HCT116 (cell line): ENCODE data around the gene SSTR3. TPM values are rescaled to one million over a fixed set of nuclear protein-coding genes. Genes with fewer than 3 reads are reported as not detected.

Experiments used
- ATAC-seq: fragments of 200-7000 bp; cut with Tn5 transposase; 2 replicates; pipeline ENCODE4 v1.9.1; 2020; ENCODE audit warnings: mild to moderate bottlenecking, moderate library complexity
- BruUV-seq: library from RNA; stranded (reverse); fragments of 400-500 nt; replicated peaks from 2 replicates; lab custom pipeline; 2021; lab: Mats Ljungman, UMichigan
- CTCF ChIA-PET: fragments of 300-600 bp; sonication (Branson Sonifier 250); formaldehyde crosslinking; loops from one replicate; lab custom pipeline; 2021; ENCODE audit warnings: antibody characterized with exemption; lab: Charles Lee
- POLR2A ChIA-PET: fragments of 300-600, 350-600 bp; sonication (Branson Sonifier 250); formaldehyde crosslinking; loops from one replicate; lab custom pipeline; 2021; ENCODE audit warnings: antibody characterized with exemption; lab: Charles Lee
- RAD21 ChIA-PET, 2 experiments: fragments of 300-600 bp; sonication (Branson Sonifier 250); formaldehyde crosslinking; loops; one replicate each; lab custom pipeline; 2023; ENCODE audit warnings: low total read pairs in 2 of 2; ENCODE audit not compliant: uncharacterized antibody in 2 of 2, unreplicated experiment in 2 of 2, low non-redundant PET in 1 of 2; lab: Charles Lee
- DNase-seq: peaks from one replicate; pipeline ENCODE4 v3.0.0-alpha.2; 2010; ENCODE audit warnings: low read depth, low spot score
- H2AFZ ChIP-seq: fragments of 200-600 bp; shearing (Covaris generic), sonication (generic); 2 replicates; pipeline ENCODE4 v1.6.1; 2017; ENCODE audit warnings: low read depth, mixed run types, mixed read lengths, antibody characterized with exemption, low read length; ENCODE audit not compliant: poor library complexity, severe bottlenecking
- H3K27ac ChIP-seq: 2 replicates; pipeline ENCODE4 v1.5.1; 2012; ENCODE audit warnings: low read depth, low read length
- H3K27me3 ChIP-seq: fragments of 200-600 bp; sonication (generic); 2 replicates; pipeline ENCODE4 v1.6.1; 2016; ENCODE audit warnings: mixed run types, low read length, mixed read lengths; ENCODE audit not compliant: insufficient read depth
- H3K36me3 ChIP-seq, 2 experiments: fragments of 200-500 bp in 1 of 2; fragments of 200-600 bp in 1 of 2; sonication (Bioruptor generic) in 1 of 2; sonication (generic) in 1 of 2; 2 replicates each; pipeline versions ENCODE4 v1.5.1 to v1.6.1; 2014 to 2016; ENCODE audit warnings: low read length in 2 of 2, inconsistent platforms in 1 of 2, mixed read lengths in 1 of 2, mixed run types in 1 of 2; ENCODE audit not compliant: insufficient read depth in 2 of 2, control insufficient read depth in 1 of 2
- H3K4me1 ChIP-seq, 2 experiments: fragments of 200-600 bp in 1 of 2; sonication (generic) in 1 of 2; 2 replicates each; pipeline versions ENCODE4 v1.5.1 to v1.6.1; 2012 to 2017; ENCODE audit warnings: low read length in 2 of 2, inconsistent platforms in 1 of 2, mild to moderate bottlenecking in 1 of 2, mixed read lengths in 1 of 2, mixed run types in 1 of 2, moderate library complexity in 1 of 2; ENCODE audit not compliant: insufficient read depth in 2 of 2, control insufficient read depth in 1 of 2
- H3K4me2 ChIP-seq: fragments of 200-600 bp; sonication (generic); 2 replicates; pipeline ENCODE4 v1.6.1; 2017; ENCODE audit warnings: mixed run types, low read length, mixed read lengths
- H3K4me3 ChIP-seq, 2 experiments: fragments of 200-600 bp in 1 of 2; sonication (generic) in 1 of 2; replicated peaks in 1 of 2; 2 replicates each; pipeline ENCODE4 v1.5.1; 2011 to 2016; ENCODE audit warnings: low read length in 2 of 2, control low read depth in 1 of 2, low read depth in 1 of 2, mild to moderate bottlenecking in 1 of 2, mixed read lengths in 1 of 2, mixed run types in 1 of 2
- H3K79me2 ChIP-seq: fragments of 200-600 bp; sonication (generic); 2 replicates; pipeline ENCODE4 v1.6.1; 2017; ENCODE audit warnings: mild to moderate bottlenecking, mixed run types, low read length, moderate library complexity, mixed read lengths; ENCODE audit not compliant: insufficient read depth
- H3K9ac ChIP-seq: fragments of 200-600 bp; sonication (generic); 2 replicates; pipeline ENCODE4 v1.6.1; 2016; ENCODE audit warnings: low read length, mixed read lengths
- H3K9me2 ChIP-seq: fragments of 200-600 bp; sonication (generic), shearing (Covaris generic); 2 replicates; pipeline ENCODE4 v1.6.1; 2017; ENCODE audit warnings: mixed run types, mild to moderate bottlenecking, moderate library complexity; ENCODE audit not compliant: insufficient read depth
- H3K9me3 ChIP-seq, 2 experiments: fragments of 200-500 bp in 1 of 2; fragments of 200-600 bp in 1 of 2; sonication (Bioruptor generic) in 1 of 2; sonication (generic) in 1 of 2; 2 replicates each; pipeline ENCODE4 v1.6.1; 2014 to 2017; ENCODE audit warnings: low read length in 2 of 2, mixed read lengths in 2 of 2, inconsistent platforms in 1 of 2, low read depth in 1 of 2, mild to moderate bottlenecking in 1 of 2, mixed run types in 1 of 2, moderate library complexity in 1 of 2; ENCODE audit not compliant: control insufficient read depth in 1 of 2, insufficient read depth in 1 of 2
- H4K20me1 ChIP-seq: fragments of 200-600 bp; sonication (generic), shearing (Covaris generic); 2 replicates; pipeline ENCODE4 v1.6.1; 2017; ENCODE audit warnings: mixed run types, mild to moderate bottlenecking, moderate library complexity; ENCODE audit not compliant: insufficient read depth
- SIN3A ChIP-seq: IDR thresholded peaks from 2 replicates; pipeline ENCODE4 v1.6.1; 2012; ENCODE audit warnings: low read depth
- SP1 ChIP-seq: IDR thresholded peaks from 2 replicates; pipeline ENCODE4 v1.6.1; 2012; ENCODE audit warnings: low read depth
- SRF ChIP-seq: IDR thresholded peaks from 2 replicates; pipeline ENCODE4 v1.6.1; 2012; ENCODE audit warnings: low read depth
- TCF7L2 ChIP-seq: IDR thresholded peaks from 2 replicates; pipeline ENCODE4 v1.7.0; 2011; ENCODE audit warnings: borderline replicate concordance, inconsistent platforms; ENCODE audit not compliant: insufficient read depth, insufficient read length; ENCODE audit errors: extremely low read depth
- YY1 ChIP-seq: IDR thresholded peaks from 2 replicates; pipeline ENCODE4 v1.6.1; 2011; ENCODE audit warnings: low read length, low read depth, moderate library complexity, mild to moderate bottlenecking; ENCODE audit not compliant: insufficient replicate concordance; ENCODE audit errors: extremely low read depth
- intact Hi-C: fragments of 100-400 bp; cut with micrococcal nuclease; formaldehyde crosslinking; loops from 2 replicates; pipeline ENCODE4 v1.10.0; 2022
- total RNA-seq: library from RNA; stranded (reverse); gene quantifications from one replicate; pipeline ENCODE4 v1.2.1, GENCODE V29; 2021; ENCODE audit not compliant: unreplicated experiment
- TF ChIP-seq, protein P1 (sequence below): IDR thresholded peaks from 2 replicates; pipeline ENCODE4 v1.6.1; 2012; ENCODE audit warnings: low read depth
- TF ChIP-seq, protein P2 (sequence below), 3 experiments: fragments of 200-600 bp in 1 of 3; sonication (generic) in 1 of 3; IDR thresholded peaks in 2 of 3; conservative IDR thresholded peaks in 1 of 3; 2 replicates each; pipeline ENCODE4 v1.5.1; 2012 to 2017; ENCODE audit warnings: low read depth in 2 of 3, low read length in 2 of 3, antibody characterized with exemption in 1 of 3, borderline replicate concordance in 1 of 3, control low read depth in 1 of 3, mild to moderate bottlenecking in 1 of 3, mixed read lengths in 1 of 3, mixed run types in 1 of 3, moderate library complexity in 1 of 3; ENCODE audit not compliant: insufficient read depth in 1 of 3
- TF ChIP-seq, protein P3 (sequence below): IDR thresholded peaks from 2 replicates; pipeline ENCODE4 v1.6.1; 2011; ENCODE audit warnings: mild to moderate bottlenecking, low read length, moderate library complexity; ENCODE audit not compliant: insufficient replicate concordance; ENCODE audit errors: extremely low read depth

Gene SSTR3
- total RNA-seq, 1 experiment from 2014 or later = not detected

DNA sequence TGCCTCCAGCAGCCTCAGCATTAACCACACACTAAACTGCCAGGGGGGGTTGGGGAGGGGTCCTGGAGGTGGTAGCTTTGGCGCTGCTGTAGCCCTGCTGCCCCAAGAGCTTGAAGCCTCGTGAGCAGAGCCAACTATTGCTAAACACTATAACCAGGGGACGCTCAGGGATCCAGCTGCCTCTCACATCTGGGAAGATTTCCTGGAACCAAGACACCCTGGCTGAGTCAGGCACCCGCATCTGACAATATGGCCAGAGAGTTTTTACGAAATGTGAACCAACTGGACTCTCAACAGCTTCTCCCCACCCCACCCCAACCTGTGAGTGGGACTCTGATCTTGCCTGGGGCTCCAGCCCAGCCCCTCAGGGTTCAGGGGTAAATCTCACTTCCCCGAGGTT, 38.6 kb downstream of the SSTR3 start:
- ChIA-PET CTCF (interaction anchor here (1.5 kb wide), 1 partner anchor 26 kb away, joined by 4 read pairs; no protein-coding TSS in a partner anchor), POLR2A (no interaction called here), RAD21 (no interaction called here)
- no peak overlapping the region for H3K27ac ChIP-seq
- no peak for TF ChIP-seq SP1
- no peak overlapping the region for H2AFZ ChIP-seq
- intact Hi-C loops = no loop called here
- no peak overlapping the region for H3K4me3 ChIP-seq
- DNase-seq (no peak), ATAC-seq (no peak)
- BruUV-seq = no TSS peak
- H4K20me1 ChIP-seq = no peaks in the 10 kb centered on the region
- H3K79me2 ChIP-seq = no peaks in the 10 kb centered on the region
- no peaks in the 10 kb centered on the region for H3K9me2 ChIP-seq
- H3K36me3 ChIP-seq = no peaks in the 10 kb centered on the region
- H3K4me2 ChIP-seq = no peak overlapping the region
- H3K4me1 ChIP-seq = peaks cover 2 to 4% of the 10 kb centered on the region in 2 experiments; a peak in 2 of 4 replicates
- H3K9me3 ChIP-seq = no peaks in the 10 kb centered on the region
- no peaks in the 10 kb centered on the region for H3K27me3 ChIP-seq
- no peak overlapping the region for H3K9ac ChIP-seq

DNA sequence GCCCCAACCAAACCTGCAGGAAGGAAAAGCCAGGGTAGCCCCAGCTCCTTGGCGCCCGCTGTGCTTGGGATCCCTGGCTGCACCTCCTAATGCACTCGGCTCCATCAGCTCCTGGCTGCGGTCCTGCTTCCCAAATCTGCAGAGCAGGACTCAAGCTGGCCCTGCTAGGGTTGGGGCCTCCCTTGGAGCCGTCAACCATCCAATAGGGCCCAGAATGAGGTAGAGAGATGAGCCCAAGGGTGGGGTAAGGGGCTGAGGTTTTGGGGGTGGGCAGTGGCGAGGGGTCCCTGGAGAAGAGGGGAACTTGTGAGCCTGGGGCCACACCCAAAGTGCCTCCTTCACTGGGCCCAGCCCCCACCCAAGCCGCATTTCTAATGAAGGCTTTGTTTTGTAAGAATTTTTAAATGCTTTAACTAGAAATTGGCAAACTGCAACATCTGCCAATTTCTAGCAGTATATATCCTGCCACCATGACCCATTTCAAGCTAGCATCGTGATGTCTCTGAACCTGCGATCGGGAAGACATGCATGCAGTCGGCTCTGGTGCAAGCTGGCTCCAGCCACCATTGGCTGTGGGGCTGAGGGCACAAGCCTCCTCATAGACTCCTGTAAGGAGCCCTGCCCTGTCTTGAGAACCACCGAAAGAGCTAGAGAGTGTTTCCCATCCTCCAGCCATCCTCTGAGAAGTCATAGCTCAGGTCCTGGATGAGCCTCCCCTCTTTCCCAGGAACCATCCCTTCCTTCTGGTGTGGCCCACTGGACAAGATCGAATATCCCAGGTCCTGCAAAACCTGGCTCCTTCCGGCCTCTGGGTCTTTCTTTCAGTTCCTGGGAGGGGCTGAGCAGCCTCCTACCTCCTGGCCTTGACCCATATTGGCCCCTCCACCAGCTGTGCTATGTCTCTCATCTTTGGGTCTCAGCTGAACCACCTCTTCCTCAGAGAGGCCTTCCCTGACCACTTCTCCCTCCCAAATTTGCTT, 39.7 kb downstream of the SSTR3 start:
- Histone ChIP-seq H3K4me3 (no peak overlapping the region), H2AFZ (no peak overlapping the region), H3K36me3 (no peaks in the 10 kb centered on the region), H3K9me3 (no peaks in the 10 kb centered on the region), H3K27ac (no peak overlapping the region), H3K4me2 (no peak overlapping the region), H3K27me3 (no peaks in the 10 kb centered on the region), H3K9ac (no peak overlapping the region), H4K20me1 (no peaks in the 10 kb centered on the region), H3K9me2 (no peaks in the 10 kb centered on the region), H3K79me2 (no peaks in the 10 kb centered on the region), H3K4me1 (peaks cover 0 to 6% of the 10 kb centered on the region in 2 experiments; a peak in 1 of 4 replicates)
- ChIA-PET CTCF (interaction anchor here (1.5 kb wide), 1 partner anchor 27 kb away, joined by 4 read pairs; no protein-coding TSS in a partner anchor), POLR2A (no interaction called here), RAD21 (no interaction called here)
- BruUV-seq = no TSS peak
- intact Hi-C loops = no loop called here
- no peak for ATAC-seq
- DNase-seq = no peak
- no peak for TF ChIP-seq SP1
- TF ChIP-seq SRF = no peak
- TF ChIP-seq, protein P1, sequence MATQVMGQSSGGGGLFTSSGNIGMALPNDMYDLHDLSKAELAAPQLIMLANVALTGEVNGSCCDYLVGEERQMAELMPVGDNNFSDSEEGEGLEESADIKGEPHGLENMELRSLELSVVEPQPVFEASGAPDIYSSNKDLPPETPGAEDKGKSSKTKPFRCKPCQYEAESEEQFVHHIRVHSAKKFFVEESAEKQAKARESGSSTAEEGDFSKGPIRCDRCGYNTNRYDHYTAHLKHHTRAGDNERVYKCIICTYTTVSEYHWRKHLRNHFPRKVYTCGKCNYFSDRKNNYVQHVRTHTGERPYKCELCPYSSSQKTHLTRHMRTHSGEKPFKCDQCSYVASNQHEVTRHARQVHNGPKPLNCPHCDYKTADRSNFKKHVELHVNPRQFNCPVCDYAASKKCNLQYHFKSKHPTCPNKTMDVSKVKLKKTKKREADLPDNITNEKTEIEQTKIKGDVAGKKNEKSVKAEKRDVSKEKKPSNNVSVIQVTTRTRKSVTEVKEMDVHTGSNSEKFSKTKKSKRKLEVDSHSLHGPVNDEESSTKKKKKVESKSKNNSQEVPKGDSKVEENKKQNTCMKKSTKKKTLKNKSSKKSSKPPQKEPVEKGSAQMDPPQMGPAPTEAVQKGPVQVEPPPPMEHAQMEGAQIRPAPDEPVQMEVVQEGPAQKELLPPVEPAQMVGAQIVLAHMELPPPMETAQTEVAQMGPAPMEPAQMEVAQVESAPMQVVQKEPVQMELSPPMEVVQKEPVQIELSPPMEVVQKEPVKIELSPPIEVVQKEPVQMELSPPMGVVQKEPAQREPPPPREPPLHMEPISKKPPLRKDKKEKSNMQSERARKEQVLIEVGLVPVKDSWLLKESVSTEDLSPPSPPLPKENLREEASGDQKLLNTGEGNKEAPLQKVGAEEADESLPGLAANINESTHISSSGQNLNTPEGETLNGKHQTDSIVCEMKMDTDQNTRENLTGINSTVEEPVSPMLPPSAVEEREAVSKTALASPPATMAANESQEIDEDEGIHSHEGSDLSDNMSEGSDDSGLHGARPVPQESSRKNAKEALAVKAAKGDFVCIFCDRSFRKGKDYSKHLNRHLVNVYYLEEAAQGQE = no peak
- TF ChIP-seq TCF7L2 = no peak
- TF ChIP-seq YY1 = no peak
- TF ChIP-seq, protein P2, sequence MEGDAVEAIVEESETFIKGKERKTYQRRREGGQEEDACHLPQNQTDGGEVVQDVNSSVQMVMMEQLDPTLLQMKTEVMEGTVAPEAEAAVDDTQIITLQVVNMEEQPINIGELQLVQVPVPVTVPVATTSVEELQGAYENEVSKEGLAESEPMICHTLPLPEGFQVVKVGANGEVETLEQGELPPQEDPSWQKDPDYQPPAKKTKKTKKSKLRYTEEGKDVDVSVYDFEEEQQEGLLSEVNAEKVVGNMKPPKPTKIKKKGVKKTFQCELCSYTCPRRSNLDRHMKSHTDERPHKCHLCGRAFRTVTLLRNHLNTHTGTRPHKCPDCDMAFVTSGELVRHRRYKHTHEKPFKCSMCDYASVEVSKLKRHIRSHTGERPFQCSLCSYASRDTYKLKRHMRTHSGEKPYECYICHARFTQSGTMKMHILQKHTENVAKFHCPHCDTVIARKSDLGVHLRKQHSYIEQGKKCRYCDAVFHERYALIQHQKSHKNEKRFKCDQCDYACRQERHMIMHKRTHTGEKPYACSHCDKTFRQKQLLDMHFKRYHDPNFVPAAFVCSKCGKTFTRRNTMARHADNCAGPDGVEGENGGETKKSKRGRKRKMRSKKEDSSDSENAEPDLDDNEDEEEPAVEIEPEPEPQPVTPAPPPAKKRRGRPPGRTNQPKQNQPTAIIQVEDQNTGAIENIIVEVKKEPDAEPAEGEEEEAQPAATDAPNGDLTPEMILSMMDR (IDR thresholded peaks at IDR 0.05 in 2 of 3, conservative IDR thresholded peaks at IDR 0.05 in 1 of 3; ENCODE audit: borderline replicate concordance in 1 of 3, insufficient read depth in 1 of 3, low read depth in 2 of 3, low read length in 2 of 3) = no peak
- TF ChIP-seq SIN3A = no peak
- TF ChIP-seq, protein P3, sequence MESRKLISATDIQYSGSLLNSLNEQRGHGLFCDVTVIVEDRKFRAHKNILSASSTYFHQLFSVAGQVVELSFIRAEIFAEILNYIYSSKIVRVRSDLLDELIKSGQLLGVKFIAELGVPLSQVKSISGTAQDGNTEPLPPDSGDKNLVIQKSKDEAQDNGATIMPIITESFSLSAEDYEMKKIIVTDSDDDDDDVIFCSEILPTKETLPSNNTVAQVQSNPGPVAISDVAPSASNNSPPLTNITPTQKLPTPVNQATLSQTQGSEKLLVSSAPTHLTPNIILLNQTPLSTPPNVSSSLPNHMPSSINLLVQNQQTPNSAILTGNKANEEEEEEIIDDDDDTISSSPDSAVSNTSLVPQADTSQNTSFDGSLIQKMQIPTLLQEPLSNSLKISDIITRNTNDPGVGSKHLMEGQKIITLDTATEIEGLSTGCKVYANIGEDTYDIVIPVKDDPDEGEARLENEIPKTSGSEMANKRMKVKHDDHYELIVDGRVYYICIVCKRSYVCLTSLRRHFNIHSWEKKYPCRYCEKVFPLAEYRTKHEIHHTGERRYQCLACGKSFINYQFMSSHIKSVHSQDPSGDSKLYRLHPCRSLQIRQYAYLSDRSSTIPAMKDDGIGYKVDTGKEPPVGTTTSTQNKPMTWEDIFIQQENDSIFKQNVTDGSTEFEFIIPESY = no peak
